HG03521 (cell line): ENCODE data around the gene MROH8.
A peak's percentile ranks its signal among the peaks of the same experiment; 100 is the strongest.

Source experiments
- ATAC-seq: cut with Tn5 transposase; IDR thresholded peaks from one replicate; pipeline ENCODE4 v1.9.1; 2021; ENCODE audit warnings: mild to moderate bottlenecking, moderate library complexity; ENCODE audit not compliant: unreplicated experiment

Gene MROH8

GRCh38 chr20:37178839-37179682 lies at the start of gene MROH8, which contains the start of gene RPN2:
Gene MROH8 (minus strand): TSS chr20:37179548.
Gene RPN2 (plus strand): TSS chr20:37179330. CDS start chr20:37179357, 27 bp downstream.
- peak; percentile 88 for ATAC-seq

- ATAC-seq, result no peak
Observed at GRCh38 chr20:37228656-37229055, 49.3 kb upstream of the MROH8 start.

- no peak for ATAC-seq
Observed at GRCh38 chr20:37228082-37228481, 48.7 kb upstream of the MROH8 start.

GRCh38 chr20:37226889-37227288 lies 47.5 kb upstream of the MROH8 start:
- no peak for ATAC-seq

GRCh38 chr20:37225146-37225545 lies 45.8 kb upstream of the MROH8 start:
- ATAC-seq, result no peak

GRCh38 chr20:37223053-37223452 lies 43.7 kb upstream of the MROH8 start:
- ATAC-seq, result no peak

- no peak for ATAC-seq
Observed at GRCh38 chr20:37222086-37222485, 42.7 kb upstream of the MROH8 start.

GRCh38 chr20:37220731-37221130 lies 41.4 kb upstream of the MROH8 start:
- no peak for ATAC-seq

- no peak for ATAC-seq
Observed at GRCh38 chr20:37219751-37220668, 40.7 kb upstream of the MROH8 start.

- ATAC-seq, result no peak
Observed at GRCh38 chr20:37218976-37219375, 39.6 kb upstream of the MROH8 start.

- ATAC-seq, result no peak
Observed at GRCh38 chr20:37218441-37218840, 39.1 kb upstream of the MROH8 start.

- no peak for ATAC-seq
Observed at GRCh38 chr20:37209661-37210314, 30.4 kb upstream of the MROH8 start.

GRCh38 chr20:37209193-37209592 lies 29.8 kb upstream of the MROH8 start:
- ATAC-seq, result no peak

- no peak for ATAC-seq
Observed at GRCh38 chr20:37207171-37207570, 27.8 kb upstream of the MROH8 start.

- ATAC-seq, result no peak
Observed at GRCh38 chr20:37205794-37206193, 26.4 kb upstream of the MROH8 start.

GRCh38 chr20:37205130-37205529 lies 25.8 kb upstream of the MROH8 start:
- ATAC-seq, result no peak

GRCh38 chr20:37204056-37204455 lies 24.7 kb upstream of the MROH8 start:
- ATAC-seq, result no peak

GRCh38 chr20:37202267-37202943 lies 23.1 kb upstream of the MROH8 start:
- no peak for ATAC-seq

GRCh38 chr20:37201827-37202162 lies 22.4 kb upstream of the MROH8 start:
- ATAC-seq, result no peak

GRCh38 chr20:37200926-37201826 lies 21.8 kb upstream of the MROH8 start:
- no peak for ATAC-seq
